ENCODE data around the gene KCNQ5.
"Not testable (repeated sequence)": the region's sequence is repeated elsewhere in the genome, so short reads cannot be mapped to it uniquely, and the experiment has no call there.

KCNQ5 gene

DNA sequence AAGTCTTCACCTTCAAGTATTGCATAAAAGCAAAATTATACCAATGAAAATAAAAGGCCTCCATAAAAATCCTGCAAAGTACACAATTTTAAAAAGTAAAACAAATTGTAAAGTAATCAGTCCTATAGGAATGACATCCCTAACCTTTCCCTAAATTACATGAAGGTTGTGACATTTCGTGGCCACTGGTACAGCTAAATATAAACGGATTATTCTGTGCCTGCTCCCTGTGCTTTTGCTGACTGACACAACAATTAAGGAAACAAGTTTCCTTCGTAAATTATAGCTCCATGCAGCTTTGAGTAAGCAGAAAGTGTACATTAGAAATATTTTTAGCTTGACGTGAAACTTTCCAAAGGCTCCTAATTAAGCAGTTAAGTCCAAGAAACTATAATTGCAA is 222.8 kb downstream of the KCNQ5 start:
- DNase-seq (ENCODE audit: low spot score), result no peak

DNA sequence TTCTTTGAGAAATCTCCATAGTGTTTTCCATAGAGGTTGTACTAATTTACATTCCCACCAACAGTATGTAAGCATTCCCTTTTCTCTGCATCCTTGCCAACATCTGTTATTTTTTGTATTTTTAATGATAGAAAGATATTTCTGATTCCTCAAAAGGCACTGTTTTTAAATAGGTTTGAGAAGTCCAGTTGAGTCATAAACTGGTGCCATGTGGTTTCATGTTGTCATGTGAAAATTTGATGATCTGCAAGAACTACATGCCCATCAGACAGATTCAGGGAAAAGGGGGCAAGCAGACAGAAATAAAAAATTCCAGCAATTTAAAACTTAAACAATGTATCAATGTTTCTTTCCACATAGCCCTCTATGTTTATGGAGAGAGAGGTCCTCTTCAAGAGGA is 227.5 kb downstream of the KCNQ5 start:
- DNase-seq (ENCODE audit: low spot score), result no peak

- DNase-seq (ENCODE audit: low spot score), result no peak
These were observed 228.2 kb downstream of the KCNQ5 start for GRCh38 chr6:72850040-72850439.

GRCh38 chr6:72850469-72850868 is 228.6 kb downstream of the KCNQ5 start:
- DNase-seq (ENCODE audit: low spot score), result no peak

DNA sequence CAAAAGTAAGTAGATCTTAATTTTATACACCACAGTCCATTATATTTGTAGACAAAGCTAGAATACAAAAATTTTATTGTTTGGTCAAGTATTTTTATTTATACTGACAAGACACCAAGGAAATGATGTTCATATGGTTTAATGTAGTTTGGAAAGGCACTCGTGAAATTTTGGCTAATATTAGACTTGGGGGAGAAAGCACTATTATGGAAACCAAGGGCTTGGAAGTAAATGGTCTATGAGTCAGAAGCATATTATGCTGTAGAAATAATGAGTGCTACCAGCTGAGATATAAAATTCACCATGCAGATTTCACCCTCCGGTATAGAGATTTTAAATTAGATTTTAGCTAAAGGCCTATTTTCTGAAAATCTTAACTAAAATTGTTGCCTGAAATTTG is 233.6 kb downstream of the KCNQ5 start:
- no peak for DNase-seq (ENCODE audit: low spot score)

GRCh38 chr6:72856801-72857200 is 234.9 kb downstream of the KCNQ5 start:
- no peak for DNase-seq (ENCODE audit: low spot score)

- DNase-seq (ENCODE audit: low spot score), result no peak
These were observed 236.1 kb downstream of the KCNQ5 start for GRCh38 chr6:72857791-72858585.

DNA sequence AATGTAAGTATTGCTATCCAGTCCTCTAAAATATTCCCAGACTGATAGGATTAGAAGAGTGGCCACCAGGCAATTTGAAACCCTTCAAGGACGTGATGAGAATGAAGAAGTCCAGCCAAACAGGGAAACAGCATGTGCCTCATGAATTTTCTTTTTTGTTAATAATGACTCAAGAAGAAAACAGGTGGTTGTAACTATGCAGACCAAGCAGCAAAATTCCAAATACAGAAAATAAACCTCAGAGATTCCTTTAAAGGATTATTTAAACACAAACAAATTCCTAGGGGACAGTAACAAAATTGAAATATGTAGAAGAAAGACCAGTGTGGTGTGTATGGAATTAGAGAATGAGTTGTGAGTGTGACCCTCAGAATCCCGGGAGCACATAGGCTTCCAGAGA is 239.2 kb downstream of the KCNQ5 start:
- DNase-seq (ENCODE audit: low spot score), result no peak

DNA sequence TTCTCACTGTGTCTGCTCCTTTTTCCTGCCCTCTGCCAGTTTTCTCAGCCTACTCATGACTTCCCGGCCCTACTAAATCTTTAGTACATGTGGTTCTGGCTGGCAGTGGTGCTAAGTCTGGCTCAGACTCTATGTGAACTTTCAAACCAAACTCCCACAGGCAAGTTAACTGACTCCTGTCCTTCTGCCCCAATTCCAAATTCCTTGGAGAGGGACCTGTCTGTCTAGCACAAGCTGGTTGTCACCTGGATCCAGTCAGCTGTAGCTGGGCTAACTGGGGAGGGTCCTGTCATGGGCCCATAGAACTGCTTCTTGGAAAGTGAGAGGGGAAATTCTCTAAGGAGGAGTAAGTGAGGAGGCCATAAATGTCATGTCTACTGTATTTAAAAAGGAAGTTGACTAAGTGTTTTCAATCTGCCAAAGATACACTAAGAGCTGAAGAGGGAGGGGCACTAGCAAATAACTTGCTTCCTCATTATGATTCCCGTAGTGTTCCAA is 240.1 kb downstream of the KCNQ5 start:
- DNase-seq (ENCODE audit: low spot score), result no peak

- no peak for DNase-seq (ENCODE audit: low spot score)
These were observed 241.3 kb downstream of the KCNQ5 start for GRCh38 chr6:72863131-72863530.

GRCh38 chr6:72864236-72864635 is 242.4 kb downstream of the KCNQ5 start:
- DNase-seq (ENCODE audit: low spot score), result no peak

DNA sequence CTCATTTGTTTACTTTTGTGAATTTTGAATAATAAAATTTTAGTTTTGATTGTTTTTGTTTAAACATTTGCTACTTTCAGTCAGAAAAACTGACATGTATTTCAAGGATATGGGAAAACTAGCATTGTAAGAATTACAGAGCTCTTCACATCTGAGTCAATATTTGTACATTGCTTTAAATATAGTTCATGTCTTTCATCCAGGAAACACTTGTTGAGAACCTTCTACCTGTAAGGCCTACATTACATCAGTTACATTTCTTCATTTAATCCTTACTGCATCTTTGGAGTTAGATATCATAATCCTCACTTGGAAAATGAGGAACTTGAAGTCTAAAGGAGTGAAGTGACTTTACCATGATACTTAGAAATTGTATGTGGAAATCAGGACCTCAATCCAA is 242.9 kb downstream of the KCNQ5 start:
- DNase-seq (ENCODE audit: low spot score), result no peak

- no peak for DNase-seq (ENCODE audit: low spot score)
These were observed 243.6 kb downstream of the KCNQ5 start for GRCh38 chr6:72865467-72865866.

- no peak for DNase-seq (ENCODE audit: low spot score)
These were observed 247.8 kb downstream of the KCNQ5 start for GRCh38 chr6:72869621-72870020.

DNA sequence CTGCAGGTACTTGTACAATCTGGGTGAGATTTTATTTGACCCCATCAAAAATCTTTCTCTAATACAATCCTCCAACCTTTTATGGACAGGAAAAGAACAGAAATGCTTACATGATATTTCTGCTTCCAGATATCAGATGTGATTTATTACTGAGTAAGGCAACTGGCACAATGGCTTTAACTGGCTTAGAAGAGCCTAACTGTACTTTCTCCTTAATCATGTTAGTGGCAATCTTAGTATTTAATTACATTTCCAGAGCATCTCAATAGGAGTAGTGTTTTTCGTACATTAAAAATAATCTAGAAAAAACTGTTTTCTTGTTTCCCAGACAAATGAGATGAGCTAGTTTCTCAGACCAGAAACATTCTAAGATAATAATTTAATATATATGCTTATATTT is 251.6 kb downstream of the KCNQ5 start:
- no peak for DNase-seq (ENCODE audit: low spot score)

- DNase-seq (ENCODE audit: low spot score), result no peak
These were observed 254.4 kb downstream of the KCNQ5 start for GRCh38 chr6:72876256-72876655.

GRCh38 chr6:72886170-72886569 is 264.3 kb downstream of the KCNQ5 start:
- no peak for DNase-seq (ENCODE audit: low spot score)

GRCh38 chr6:72890233-72890632 is 268.4 kb downstream of the KCNQ5 start:
- no peak for DNase-seq (ENCODE audit: low spot score)

GRCh38 chr6:72890671-72891070 is 268.8 kb downstream of the KCNQ5 start:
- DNase-seq (ENCODE audit: low spot score), result no peak

GRCh38 chr6:72892901-72893300 is 271.0 kb downstream of the KCNQ5 start:
- DNase-seq (ENCODE audit: low spot score), result no peak

- DNase-seq (ENCODE audit: low spot score), result no peak
These were observed 272.2 kb downstream of the KCNQ5 start for GRCh38 chr6:72894091-72894490.

DNA sequence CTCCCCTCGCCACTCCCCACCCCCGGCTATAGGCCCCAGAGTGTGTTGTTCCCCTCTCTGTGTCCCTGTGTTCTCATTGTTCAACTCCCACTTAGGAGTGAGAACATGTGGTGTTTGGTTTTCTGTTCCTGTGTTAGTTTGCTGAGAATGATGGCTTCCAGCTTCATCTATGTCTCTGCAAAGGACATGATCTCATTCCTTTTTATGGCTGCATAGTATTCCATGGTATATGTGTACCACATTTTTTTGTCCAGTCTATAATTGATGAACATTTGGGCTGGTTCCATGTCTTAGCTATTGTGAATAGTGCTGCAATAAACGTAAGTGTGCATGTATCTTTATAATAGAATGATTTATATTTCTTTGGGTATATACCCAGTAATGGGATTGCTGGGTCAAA is 276.4 kb downstream of the KCNQ5 start:
- DNase-seq (ENCODE audit: low spot score), result not testable (repeated sequence)

- no peak for DNase-seq (ENCODE audit: low spot score)
These were observed 284.0 kb downstream of the KCNQ5 start for GRCh38 chr6:72905705-72906478.
